22Rv1 (cell line): ENCODE results near the gene FOXP1.

Experiments used
- CTCF ChIP-seq: fragments of 450-650 bp; IDR thresholded peaks from 2 replicates; pipeline ENCODE4 v1.5.1; 2017; ENCODE audit warnings: mild to moderate bottlenecking
- ZFX ChIP-seq: fragments of 450-650 bp; IDR thresholded peaks from 2 replicates; pipeline ENCODE4 v1.6.1; 2017; ENCODE audit warnings: antibody characterized with exemption, borderline replicate concordance

DNA sequence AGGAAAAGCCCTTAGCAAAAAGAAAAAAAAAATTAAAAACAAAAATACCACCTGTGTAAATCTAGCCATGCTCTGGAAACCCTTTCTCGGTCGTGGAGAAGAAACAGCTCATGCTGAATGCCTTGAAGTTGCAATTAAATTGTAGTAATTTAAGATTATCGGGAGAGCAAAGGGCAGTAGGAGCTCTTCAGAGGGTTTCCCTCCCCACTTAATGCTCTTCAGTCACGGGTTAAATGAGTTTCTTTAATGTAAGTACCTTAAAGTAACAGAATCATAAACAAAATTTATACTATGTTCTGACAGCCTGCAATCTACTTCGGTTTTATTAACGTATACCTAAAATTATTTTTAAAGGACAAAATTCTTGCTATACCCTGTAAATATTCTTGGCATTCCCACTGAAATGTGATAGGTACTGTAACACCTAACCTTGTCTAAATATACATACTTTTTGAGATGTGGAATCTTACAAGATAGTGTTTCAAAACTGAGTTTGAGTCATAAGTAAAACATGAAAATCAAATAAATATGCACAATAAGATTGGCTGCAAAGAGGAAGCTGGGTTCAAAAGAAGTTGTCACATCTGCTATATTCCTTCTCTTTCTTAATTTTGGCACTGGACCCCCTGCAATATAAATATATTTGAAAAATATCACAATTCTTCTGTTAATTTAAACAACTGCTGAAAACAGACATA is 5.3 kb downstream of the FOXP1 start:
- TF ChIP-seq CTCF: no peak
- no peak for TF ChIP-seq ZFX
